Activated T-cell treated with anti-CD3 and anti-CD28 coated beads, Interleukin-2, amount 50 U/mL, for 72 hours (primary cell): ENCODE measurements around the gene LSS. TPM values are rescaled to one million over a fixed set of nuclear protein-coding genes. Genes with fewer than 3 reads are reported as not detected.

Experiments
- ATAC-seq, 2 donors: fragments of 150-1000 bp; cut with Tn5 transposase; replicated peaks in 1 of 2; 2 replicates each; pipeline ENCODE4 v1.10.0; 2021; ENCODE audit warnings: moderate library complexity in 2 of 2, mild to moderate bottlenecking in 1 of 2
- DNase-seq, 2 donors: peaks; one replicate each; pipeline ENCODE4 v3.0.0; 2021 to 2022; ENCODE audit warnings: mixed read lengths in 1 of 2
- H3K27ac Mint-ChIP-seq: one replicate; pipeline ENCODE4 v1.8.0; 2022; ENCODE audit warnings: mild to moderate bottlenecking, moderate library complexity, mixed read lengths
- H3K27me3 Mint-ChIP-seq: one replicate; pipeline ENCODE4 v1.8.0; 2022; ENCODE audit warnings: low read depth, mixed read lengths
- H3K36me3 Mint-ChIP-seq, 2 donors: one replicate each; pipeline ENCODE4 v1.8.0; 2022; ENCODE audit warnings: mixed read lengths in 2 of 2, mild to moderate bottlenecking in 1 of 2; ENCODE audit not compliant: insufficient read depth in 2 of 2
- H3K4me1 Mint-ChIP-seq: one replicate; pipeline ENCODE4 v1.8.0; 2022; ENCODE audit warnings: low read depth, mixed read lengths
- H3K4me3 Mint-ChIP-seq, 2 donors: one replicate each; pipeline ENCODE4 v1.8.0; 2022; ENCODE audit warnings: mild to moderate bottlenecking in 2 of 2, mixed read lengths in 2 of 2, moderate library complexity in 2 of 2
- H3K9me3 Mint-ChIP-seq, 2 donors: one replicate each; pipeline ENCODE4 v1.8.0; 2022; ENCODE audit warnings: mixed read lengths in 2 of 2
- total RNA-seq, 2 donors: library from RNA; stranded (reverse); gene quantifications; one replicate each; pipeline ENCODE4 v1.2.3, GENCODE V29; 2022

Gene LSS
- total RNA-seq, 2 donors from 2014 or later: 18.9 to 22.4 TPM

DNA sequence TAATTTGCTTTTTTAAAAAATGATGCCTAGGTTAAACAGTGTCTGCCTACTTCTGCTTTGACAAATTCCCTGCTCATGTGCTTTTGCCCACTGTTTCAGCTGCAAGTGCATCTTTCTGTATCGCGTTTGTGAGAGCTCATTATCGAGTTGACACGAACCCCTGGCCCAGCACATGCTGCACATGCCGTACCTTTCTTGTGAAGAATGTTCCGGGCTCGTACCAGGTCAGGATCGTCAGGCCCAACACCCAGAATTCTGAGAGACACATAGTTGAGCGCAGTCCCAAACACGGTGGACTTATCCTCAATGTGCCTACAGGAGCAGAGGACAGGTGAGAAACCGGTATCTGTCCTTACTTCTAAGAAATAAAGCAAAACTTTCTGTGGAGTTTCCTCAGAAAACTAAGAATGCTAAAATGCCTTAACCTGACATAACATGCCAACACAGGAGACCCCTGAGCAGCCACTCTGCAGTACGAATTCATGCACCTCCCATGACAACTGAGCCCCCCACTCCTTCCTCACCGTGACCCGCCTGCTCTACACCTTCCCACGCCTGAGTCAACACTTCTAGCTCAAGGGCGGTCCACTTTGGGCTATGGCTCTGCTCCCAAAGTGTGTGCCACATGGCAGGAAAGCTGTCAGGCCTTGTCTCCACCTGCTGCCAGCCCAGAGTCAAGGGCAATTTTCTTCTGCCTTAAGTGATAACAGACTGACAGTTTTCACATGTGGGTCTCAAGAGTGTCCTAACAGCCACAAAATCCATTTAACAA, 6.7 kb downstream of the LSS start:
- H3K36me3 Mint-ChIP-seq: peaks cover 0 to 5% of the 10 kb centered on the region in 2 donors
- no peak for ATAC-seq
- no peaks in the 10 kb centered on the region for H3K27me3 Mint-ChIP-seq
- no peak overlapping the region for H3K27ac Mint-ChIP-seq
- H3K4me1 Mint-ChIP-seq: peaks cover 15% of the 10 kb centered on the region
- H3K4me3 Mint-ChIP-seq: no peak overlapping the region
- no peaks in the 10 kb centered on the region for H3K9me3 Mint-ChIP-seq
- DNase-seq: no peak

GRCh38 chr21:46220847-46221246, 7.7 kb downstream of the LSS start:
- no peak overlapping the region for H3K4me3 Mint-ChIP-seq
- H3K27ac Mint-ChIP-seq: no peak overlapping the region
- H3K9me3 Mint-ChIP-seq: no peaks in the 10 kb centered on the region
- peaks cover 5% of the 10 kb centered on the region for H3K4me1 Mint-ChIP-seq
- no peaks in the 10 kb centered on the region for H3K27me3 Mint-ChIP-seq
- H3K36me3 Mint-ChIP-seq: peaks cover 0 to 4% of the 10 kb centered on the region in 2 donors
- DNase-seq (no peak), ATAC-seq (no peak)

DNA sequence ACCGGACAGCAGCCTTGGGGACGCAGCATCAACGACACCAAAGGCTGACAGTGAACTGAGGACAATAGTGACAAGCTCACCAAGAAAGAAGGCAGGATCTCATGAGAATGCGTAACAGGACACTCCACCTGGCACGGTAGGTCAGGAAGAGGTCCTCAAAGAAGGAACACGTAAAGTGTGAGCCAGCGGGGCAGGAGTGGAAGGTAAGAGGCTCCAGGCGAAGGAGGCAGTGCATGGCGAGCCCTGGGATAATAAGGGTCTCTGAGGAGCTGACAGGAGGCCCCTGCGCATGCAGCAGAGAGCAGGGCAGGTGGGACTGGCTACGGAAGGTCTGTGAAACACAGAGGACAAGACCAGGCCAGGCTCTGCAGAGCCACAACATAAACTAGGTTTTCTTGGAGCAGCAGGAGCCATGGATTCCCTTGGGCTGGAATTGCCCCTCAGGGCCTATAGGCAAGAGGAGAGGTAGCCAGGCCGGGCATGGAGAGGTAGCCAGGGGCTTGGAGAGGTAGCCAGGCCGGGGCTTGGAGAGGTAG, 8.2 kb downstream of the LSS start:
- H3K4me1 Mint-ChIP-seq: peaks cover under 1% of the 10 kb centered on the region
- no peaks in the 10 kb centered on the region for H3K9me3 Mint-ChIP-seq
- no peak for DNase-seq
- no peaks in the 10 kb centered on the region for H3K27me3 Mint-ChIP-seq
- H3K27ac Mint-ChIP-seq: no peak overlapping the region
- no peak for ATAC-seq
- H3K4me3 Mint-ChIP-seq: no peak overlapping the region
- H3K36me3 Mint-ChIP-seq: peaks cover 0 to 1% of the 10 kb centered on the region in 2 donors

GRCh38 chr21:46219591-46220239, 8.9 kb downstream of the LSS start:
- no peak overlapping the region for H3K4me3 Mint-ChIP-seq
- H3K27ac Mint-ChIP-seq: no peak overlapping the region
- no peaks in the 10 kb centered on the region for H3K27me3 Mint-ChIP-seq
- H3K36me3 Mint-ChIP-seq: peaks cover 0 to 1% of the 10 kb centered on the region in 2 donors
- H3K4me1 Mint-ChIP-seq: no peaks in the 10 kb centered on the region
- ATAC-seq (no peak), DNase-seq (no peak)
- H3K9me3 Mint-ChIP-seq: no peaks in the 10 kb centered on the region

GRCh38 chr21:46218906-46219590, 9.5 kb downstream of the LSS start:
- DNase-seq (no peak), ATAC-seq (no peak)
- Mint-ChIP-seq H3K27ac (no peak overlapping the region), H3K27me3 (no peaks in the 10 kb centered on the region), H3K36me3 (peaks cover 0 to 1% of the 10 kb centered on the region in 2 donors), H3K4me1 (no peaks in the 10 kb centered on the region), H3K9me3 (no peaks in the 10 kb centered on the region), H3K4me3 (no peak overlapping the region)

- H3K4me1 Mint-ChIP-seq: no peaks in the 10 kb centered on the region
- peaks cover 0 to 1% of the 10 kb centered on the region in 2 donors for H3K36me3 Mint-ChIP-seq
- no peak overlapping the region for H3K27ac Mint-ChIP-seq
- no peaks in the 10 kb centered on the region for H3K9me3 Mint-ChIP-seq
- H3K4me3 Mint-ChIP-seq: no peak overlapping the region
- DNase-seq (no peak), ATAC-seq (no peak)
- no peaks in the 10 kb centered on the region for H3K27me3 Mint-ChIP-seq
Measured at GRCh38 chr21:46217511-46218196, 10.9 kb downstream of the LSS start.

- H3K27me3 Mint-ChIP-seq: no peaks in the 10 kb centered on the region
- H3K4me1 Mint-ChIP-seq: no peaks in the 10 kb centered on the region
- DNase-seq: no peak
- no peak overlapping the region for H3K27ac Mint-ChIP-seq
- peaks cover 0 to 1% of the 10 kb centered on the region in 2 donors for H3K36me3 Mint-ChIP-seq
- H3K9me3 Mint-ChIP-seq: no peaks in the 10 kb centered on the region
- no peak for ATAC-seq
- no peak overlapping the region for H3K4me3 Mint-ChIP-seq
Measured at GRCh38 chr21:46216132-46216747, 12.3 kb downstream of the LSS start.

- no peak overlapping the region for H3K27ac Mint-ChIP-seq
- H3K27me3 Mint-ChIP-seq: no peaks in the 10 kb centered on the region
- no peak overlapping the region for H3K4me3 Mint-ChIP-seq
- H3K4me1 Mint-ChIP-seq: no peaks in the 10 kb centered on the region
- peaks cover 0 to 1% of the 10 kb centered on the region in 2 donors for H3K36me3 Mint-ChIP-seq
- H3K9me3 Mint-ChIP-seq: no peaks in the 10 kb centered on the region
- DNase-seq (no peak), ATAC-seq (no peak)
Measured at GRCh38 chr21:46215436-46216131, 13.0 kb downstream of the LSS start.

DNA sequence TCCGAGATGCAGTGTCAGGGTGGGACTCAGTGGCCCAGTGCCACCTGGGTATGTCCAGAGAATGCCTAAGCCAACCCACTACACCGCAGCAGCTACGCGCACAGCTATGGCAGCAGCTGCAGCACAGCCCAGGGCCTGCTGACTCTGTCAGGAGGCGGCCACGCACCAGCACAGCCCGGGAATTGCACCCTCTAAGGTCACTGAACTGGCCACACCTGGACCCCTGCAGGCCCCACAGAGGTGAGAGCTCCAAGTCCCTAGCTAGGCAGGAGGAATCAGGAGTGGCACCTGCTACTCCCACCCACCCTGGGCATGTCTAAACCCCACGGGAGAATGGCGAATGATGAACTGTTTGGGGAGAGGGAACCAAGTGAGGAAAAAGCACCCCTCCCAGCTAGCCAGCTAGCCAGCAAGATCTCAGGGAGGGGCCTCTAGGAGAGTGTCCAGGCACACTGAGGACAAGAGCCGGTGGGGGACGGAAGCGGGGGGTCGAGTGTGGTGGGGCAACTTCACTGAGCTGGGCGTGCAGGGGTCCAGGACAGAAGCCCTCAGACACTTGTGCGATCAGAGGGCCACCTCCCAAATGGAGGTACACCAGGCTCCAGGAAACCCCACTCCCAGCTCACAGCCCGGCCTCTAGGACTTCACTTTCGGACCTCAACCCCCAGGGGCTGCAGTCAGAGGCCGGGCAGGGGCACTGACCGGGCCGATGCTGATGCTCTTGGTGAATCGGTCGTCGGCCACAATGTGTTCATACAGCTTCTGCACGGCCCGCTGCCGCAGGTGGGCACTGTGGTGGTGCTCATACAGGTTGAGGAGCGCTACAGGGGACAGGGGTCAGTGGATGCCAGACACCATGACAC, 13.9 kb downstream of the LSS start:
- H3K27ac Mint-ChIP-seq: no peak overlapping the region
- no peaks in the 10 kb centered on the region for H3K9me3 Mint-ChIP-seq
- no peak for ATAC-seq
- H3K4me1 Mint-ChIP-seq: no peaks in the 10 kb centered on the region
- no peak for DNase-seq
- peaks cover 0 to 1% of the 10 kb centered on the region in 2 donors for H3K36me3 Mint-ChIP-seq
- H3K4me3 Mint-ChIP-seq: no peak overlapping the region
- no peaks in the 10 kb centered on the region for H3K27me3 Mint-ChIP-seq

- Mint-ChIP-seq H3K27me3 (no peaks in the 10 kb centered on the region), H3K27ac (no peak overlapping the region), H3K9me3 (no peaks in the 10 kb centered on the region), H3K36me3 (no peaks in the 10 kb centered on the region), H3K4me3 (no peak overlapping the region), H3K4me1 (no peaks in the 10 kb centered on the region)
- ATAC-seq (no peak), DNase-seq (no peak)
Measured at GRCh38 chr21:46213620-46214286, 14.8 kb downstream of the LSS start.
